ENCODE results near the gene FCN1.
A peak's percentile ranks its signal among the peaks of the same experiment; 100 is the strongest.
"Not testable (repeated sequence)": the region's sequence is repeated elsewhere in the genome, so short reads cannot be mapped to it uniquely, and the experiment has no call there.

FCN1 gene

DNA sequence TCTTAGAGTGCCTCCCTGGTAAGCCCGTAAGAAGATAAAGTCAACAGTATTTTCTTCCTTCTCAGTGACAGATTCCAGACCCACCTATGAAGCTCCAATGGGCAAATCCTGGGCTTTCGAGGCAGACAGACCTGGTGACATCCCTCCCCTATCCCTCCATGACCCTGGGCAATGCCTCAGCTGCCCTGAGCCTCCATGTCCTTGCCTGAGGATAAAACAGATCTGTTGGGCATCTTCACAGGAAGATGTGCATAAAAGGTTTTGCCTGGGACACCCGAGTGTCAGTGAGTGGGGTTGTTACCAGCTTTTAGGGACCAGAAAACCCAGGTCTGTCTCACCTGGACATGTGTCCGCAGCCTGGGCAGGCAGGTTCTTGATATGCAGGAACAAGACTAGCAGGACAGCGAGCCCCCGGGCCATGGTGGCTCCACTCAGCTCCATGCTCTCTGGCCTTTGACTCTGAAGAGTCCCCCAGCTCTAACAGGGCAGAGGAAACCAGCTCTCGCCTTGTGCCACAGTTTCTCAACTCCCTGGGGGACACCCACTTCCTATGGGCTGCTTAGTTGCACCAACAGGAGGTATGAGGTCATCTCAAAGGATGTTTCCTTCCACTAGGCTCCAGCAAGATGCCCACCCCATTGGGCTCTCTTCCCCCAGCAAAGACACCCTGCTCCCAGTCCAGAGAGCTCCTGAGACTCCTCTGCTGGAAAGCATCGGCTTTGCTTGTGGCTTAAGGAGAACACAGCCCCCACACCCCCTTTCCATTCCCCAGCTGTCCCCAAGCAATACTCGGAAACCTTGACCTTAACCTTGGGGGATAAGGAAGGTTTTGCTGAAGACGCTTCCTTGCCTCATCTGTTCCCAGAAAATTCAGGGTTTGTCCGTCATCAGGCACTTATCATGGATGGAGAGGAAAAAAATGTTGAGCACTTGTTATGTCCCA, at the start of gene FCN1:
Gene FCN1, minus strand, starts transcription at position 482 of the 943 bp plus-strand sequence. Its CDS starts 41 bp downstream, at position 441.
- peak; percentile 74 to 75 for DNase-seq

DNA sequence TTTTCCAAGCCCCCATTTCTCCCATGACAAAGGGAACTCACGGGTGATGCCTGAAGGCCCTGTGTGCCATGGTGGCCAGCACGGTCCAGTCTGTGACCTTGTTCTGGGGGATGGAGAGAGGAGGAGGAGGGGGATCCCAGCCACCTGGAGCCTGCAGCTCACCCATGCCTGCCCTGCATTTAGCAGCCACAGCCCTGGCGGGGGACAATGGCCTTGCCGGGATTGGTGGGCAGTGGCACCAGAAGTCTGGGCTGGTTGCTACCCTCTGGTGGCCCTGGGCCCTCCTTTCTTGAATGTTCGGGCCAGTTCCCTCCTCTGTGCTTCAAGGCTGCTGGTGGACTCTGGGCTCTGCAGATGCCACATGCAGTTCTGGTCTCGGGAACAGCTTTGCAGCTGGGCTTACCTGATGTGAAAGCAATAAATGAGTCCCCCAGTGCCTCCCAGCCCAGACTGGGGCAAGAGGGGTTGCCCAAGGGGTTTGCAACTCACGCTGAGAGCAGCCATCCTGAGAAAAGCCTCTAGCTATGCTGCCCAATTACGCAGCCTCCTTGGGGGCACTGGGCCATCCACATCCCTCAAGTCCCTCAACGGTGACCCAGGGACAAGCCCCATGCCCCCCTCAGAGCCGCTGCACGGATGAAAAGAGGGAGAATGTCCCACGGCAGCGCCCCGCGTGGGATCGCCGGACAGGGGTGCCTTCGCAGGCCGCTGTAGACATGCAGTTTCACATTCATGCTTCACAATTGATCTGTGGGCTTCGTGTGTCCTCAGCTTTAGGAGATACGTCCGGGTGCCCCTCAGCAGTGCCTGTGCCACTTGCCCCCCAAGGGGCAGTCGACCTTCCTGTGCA, 49.2 kb upstream of the FCN1 start:
- DNase-seq: no peak

- DNase-seq: no peak
Observed at GRCh38 chr9:134966270-134966669, 48.6 kb upstream of the FCN1 start.

DNA sequence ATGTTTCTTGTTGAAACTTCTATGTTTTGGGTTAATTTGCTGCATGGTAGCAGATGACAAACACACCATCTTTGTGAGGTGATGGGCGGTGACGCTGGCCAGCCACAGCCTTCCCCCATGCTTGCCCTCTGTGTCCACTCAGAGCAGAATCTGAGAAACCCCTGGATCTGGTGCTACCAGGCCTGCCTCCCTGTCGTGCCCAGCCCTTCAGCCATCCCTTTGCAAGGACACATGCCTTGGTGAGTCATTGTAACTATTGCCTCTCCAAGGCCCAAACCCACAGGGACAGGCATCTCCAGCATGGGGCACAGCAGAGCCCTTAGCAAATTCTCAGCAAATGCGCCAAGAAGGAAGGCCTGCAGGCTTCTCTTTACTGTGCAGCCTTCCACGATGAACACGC, 48.1 kb upstream of the FCN1 start:
- peak in 1 of 2 donors; percentile 49 for DNase-seq

GRCh38 chr9:134965411-134965810, 47.7 kb upstream of the FCN1 start:
- peak; percentile 9 to 65 for DNase-seq

GRCh38 chr9:134964271-134965055, 46.8 kb upstream of the FCN1 start:
- DNase-seq: no peak

DNA sequence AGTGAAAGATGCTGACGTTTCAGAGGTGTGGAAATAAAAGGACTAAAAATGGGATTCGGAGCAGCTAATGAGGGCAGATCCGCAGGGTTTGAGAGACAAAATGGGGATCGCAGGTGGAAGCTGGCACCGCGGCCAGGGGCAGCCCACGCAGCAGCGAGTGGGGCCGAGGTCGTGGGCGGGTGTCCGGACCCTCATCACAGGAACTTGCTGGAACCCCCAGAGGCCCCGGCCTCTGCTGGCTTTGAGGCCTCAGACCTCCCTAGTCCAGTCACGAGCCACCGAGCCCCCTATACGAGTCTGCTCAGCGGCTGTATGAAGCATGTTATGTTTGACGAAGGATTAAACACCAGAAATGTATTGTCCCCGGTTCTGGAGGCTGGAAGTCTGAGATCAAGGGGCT, 45.8 kb upstream of the FCN1 start:
- DNase-seq: no peak

- DNase-seq: no peak
Observed at GRCh38 chr9:134962973-134963364, 45.3 kb upstream of the FCN1 start.

- DNase-seq: no peak
Observed at GRCh38 chr9:134962065-134962972, 44.6 kb upstream of the FCN1 start.

DNA sequence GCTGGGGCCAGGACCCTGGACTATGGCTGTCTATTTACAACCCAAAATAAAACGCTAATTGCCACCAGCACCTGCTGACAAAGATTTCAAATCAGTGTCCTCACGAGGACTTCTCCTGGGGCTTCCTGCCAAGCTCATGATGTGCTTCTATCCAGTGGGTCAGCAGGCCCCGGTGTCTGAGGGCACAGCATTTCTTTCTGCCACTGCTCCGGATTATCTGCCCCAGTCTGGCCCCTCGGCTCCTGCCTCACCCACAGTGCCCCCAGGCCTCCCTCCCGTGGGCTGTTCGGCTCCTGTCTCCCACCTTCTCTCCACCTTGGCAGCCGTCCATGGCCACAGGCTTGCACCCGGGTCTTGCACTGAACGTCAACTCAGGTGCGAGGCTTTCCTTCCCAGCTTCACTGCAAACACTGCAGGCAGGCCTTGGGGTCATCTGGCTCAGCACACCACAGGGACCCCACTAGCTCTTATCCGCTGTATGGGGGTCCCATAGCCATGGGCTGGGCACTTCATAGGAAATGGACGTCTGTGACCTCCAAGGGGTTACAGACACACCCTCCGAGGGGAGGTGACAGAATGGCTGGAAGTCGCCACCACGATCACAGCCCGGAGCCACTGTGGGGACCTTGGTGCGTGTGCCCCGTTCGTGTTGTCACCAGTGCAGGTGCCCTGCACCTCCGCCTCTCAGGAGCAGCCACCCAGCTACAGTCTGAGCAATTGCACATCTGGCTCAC, 43.8 kb upstream of the FCN1 start:
- DNase-seq: no peak

- no peak for DNase-seq
Observed at GRCh38 chr9:134960701-134961181, 43.0 kb upstream of the FCN1 start.

DNA sequence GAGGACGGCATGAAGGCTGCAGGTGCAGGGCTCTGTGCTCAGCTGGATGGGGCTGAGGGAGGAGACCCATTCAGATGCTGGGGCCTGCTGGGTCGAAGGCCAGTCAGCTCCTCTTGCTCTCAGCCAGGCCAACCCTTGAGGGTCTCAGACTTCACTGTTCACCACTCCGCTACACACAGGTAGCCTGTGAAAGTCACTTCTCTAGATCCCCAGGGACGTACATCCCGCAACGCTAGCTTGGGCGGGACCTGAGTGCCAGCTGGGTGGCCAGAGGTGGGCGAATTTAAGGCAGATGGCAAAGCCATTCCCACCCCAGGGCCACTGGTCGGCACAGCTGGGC, 42.2 kb upstream of the FCN1 start:
- no peak for DNase-seq

- no peak for DNase-seq
Observed at GRCh38 chr9:134959126-134959970, 41.6 kb upstream of the FCN1 start.

DNA sequence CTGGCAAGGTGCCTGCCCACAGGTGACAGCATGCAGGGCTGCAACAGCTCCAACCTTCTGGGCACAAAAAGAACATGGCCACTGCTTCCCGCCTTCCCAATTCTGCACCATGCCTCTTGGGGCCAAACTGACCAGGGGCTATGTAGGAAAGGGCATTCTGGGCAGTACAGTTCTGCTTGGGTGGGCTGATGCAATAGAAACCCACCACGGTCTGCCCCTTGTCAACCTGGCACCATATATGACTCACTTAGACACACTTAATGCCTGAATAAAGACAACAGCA, 40.2 kb upstream of the FCN1 start:
- DNase-seq: no peak

DNA sequence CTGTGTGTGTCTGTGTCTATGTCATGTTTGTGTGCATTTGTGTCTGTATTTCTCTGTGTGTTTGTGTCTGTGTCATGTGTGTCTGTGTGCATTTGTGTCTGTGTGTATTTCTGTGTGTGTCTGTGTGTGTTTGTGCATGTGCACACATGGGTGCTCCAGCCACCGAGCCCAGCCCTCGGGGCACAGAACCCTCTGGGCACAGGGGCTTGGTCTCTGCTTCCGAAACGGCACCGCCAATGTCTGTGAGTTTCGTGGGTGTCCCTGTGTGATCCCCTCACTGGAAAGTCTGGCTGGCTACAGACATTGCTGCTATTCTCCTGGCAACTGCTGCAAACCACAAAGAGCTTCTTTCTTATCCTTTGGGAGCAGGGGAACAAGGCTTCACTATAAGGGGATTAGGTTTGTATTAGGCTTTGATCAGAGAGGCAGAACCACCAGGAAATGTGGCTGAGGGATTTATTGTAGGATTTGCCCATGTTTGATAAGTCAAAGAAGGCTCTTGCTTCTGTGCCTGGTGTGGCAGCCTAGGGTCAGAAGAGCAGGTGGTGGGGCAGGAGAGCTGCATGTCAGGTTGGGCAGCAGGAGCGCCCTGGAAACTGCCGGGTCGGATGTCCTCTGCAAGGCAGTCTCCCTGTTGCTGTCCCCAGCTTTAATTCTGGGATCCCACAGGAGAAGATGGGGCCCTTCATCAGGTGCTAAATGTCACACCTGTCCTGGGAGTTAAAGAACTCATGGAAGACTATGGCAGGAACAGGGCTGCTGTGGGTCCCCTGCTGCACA, 39.6 kb upstream of the FCN1 start:
- no peak for DNase-seq

DNA sequence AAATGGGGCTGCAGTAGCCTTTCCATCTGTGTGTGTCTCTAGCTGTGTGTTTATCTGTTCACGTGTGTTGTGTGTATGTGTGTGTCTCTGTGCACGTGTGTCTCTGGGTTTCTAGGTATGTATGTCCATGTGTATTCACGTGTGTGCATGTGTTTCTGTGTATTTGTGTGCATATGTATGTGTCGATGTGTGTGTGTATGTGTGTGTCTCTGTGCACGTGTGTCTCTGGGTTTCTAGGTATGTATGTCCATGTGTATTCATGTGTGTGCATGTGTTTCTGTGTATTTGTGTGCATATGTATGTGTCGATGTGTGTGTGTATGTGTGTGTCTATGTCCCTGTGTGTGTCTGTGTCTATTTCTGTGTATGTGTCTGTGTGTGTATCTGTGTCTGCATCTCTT, 38.7 kb upstream of the FCN1 start:
- DNase-seq: not testable (repeated sequence)

DNA sequence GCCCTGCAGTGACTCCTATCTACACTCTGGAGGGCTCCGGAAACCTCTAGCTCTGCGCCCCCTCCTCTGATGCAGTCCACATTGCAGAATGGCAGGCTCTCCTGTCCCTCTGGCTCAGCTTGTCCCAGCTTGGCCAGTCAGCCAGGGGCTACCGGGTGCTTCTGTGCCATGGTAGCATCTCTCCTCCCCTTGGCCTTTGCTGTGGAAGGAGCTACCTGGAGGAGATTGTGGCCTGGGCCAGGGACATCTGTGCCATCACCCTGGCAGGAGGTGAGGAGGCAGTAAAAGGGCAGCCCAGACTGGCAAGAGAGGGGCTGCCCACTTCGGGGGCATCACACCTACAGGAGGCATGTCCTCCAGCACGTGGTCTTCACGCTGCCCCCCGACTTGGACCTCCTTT, 38.1 kb upstream of the FCN1 start:
- DNase-seq: no peak

DNA sequence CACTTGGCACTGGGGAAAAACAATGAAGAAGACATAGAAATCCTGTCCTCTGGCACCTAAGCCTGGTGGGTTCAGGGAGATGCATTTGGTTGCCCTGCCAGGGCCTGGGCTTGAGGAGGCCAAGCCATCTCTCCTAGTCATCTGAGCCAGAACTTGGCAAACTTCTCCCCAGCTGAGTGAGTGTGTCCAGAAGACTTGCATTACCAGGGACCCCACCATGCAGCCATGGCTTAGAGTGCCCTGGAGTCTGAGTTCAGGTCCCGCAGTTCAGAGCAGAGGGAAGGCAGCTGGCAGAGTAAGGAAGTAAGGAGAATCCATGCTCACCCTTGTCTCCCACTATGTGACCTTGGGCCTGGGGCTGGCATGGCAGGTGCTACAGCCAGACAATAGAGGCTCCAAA, 37.4 kb upstream of the FCN1 start:
- no peak for DNase-seq

DNA sequence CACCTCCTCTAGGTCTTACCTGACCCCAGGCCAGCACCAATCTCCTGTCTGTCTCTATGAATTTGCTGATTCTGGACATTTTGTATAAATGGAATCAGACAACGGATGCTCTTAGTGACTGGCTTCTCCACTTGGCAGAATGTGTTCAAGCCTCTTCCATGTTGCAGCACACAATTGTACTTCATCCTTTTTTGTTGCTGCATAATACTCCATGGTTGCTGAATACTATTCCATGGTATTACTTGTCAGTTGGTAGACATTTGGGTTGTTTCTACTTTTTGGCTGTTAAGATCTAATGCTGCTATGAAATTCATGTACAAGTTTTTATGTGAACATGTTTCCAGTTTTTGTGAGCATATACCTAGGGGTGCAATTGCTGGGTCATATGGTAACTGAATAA, 34.3 kb upstream of the FCN1 start:
- DNase-seq: no peak

DNA sequence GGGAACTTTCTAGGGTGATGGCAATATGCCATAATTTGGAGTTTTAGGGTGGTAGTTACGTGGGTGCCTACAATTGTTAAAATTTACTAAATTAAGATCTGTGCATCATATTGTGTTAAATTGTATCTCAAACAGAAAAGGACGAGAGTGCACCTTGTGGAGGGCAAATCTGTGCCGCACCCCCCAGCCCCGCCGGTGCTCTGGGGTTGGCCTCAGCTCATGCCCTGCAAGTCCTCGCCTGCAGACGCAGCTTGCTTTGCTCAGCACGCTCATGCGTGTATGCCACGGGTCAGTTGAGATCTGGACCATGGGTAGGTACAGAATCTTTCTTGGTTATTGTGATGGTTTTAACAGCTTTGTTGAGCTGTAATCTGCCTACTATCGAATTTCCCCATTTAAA, 33.7 kb upstream of the FCN1 start:
- no peak for DNase-seq

Measured in inflammatory macrophage treated with lipopolysaccharide for 1 hour (primary cell).